Pancreas (tissue), 10 donors: ENCODE measurements around the gene KIF5B. TPM values are rescaled to one million over a fixed set of nuclear protein-coding genes. Genes with fewer than 3 reads are reported as not detected.

ENCODE experiments used
- ATAC-seq, 4 donors: fragments of 200-7000 bp; cut with Tn5 transposase; one replicate each; pipeline versions ENCODE4 v1.8.0 to v1.9.1; 2020; ENCODE audit warnings: mild to moderate bottlenecking in 4 of 4, moderate library complexity in 4 of 4
- DNase-seq, 6 donors: peaks; one replicate each; pipeline ENCODE4 v3.0.0-alpha.2; 2020
- FAIRE-seq: peaks from 2 replicates; lab custom pipeline; 2012; peaks lifted over from hg19 to GRCh38; lab: Jason Lieb, UNC
- H3K27ac ChIP-seq, 4 donors: fragments of 200-600 bp; sonication (generic); 1 replicate in 3 of 4; 2 replicates in 1 of 4; pipeline versions ENCODE4 v1.5.0 to v1.8.0; 2020
- H3K27me3 ChIP-seq, 4 donors: fragments of 200-600 bp; one replicate each; pipeline ENCODE4 v1.8.0; 2021
- H3K36me3 ChIP-seq, 3 donors: fragments of 200-600 bp; sonication (generic) in 1 of 3; one replicate each; pipeline versions ENCODE4 v1.5.0 to v1.8.0; 2020 to 2021
- H3K4me1 ChIP-seq, 3 donors: fragments of 200-600 bp; one replicate each; pipeline ENCODE4 v1.8.0; 2021
- H3K4me3 ChIP-seq, 4 donors: fragments of 200-600 bp; sonication (generic) in 2 of 4; one replicate each; pipeline versions ENCODE4 v1.5.0 to v1.8.0; 2020 to 2021
- H3K9me3 ChIP-seq, 4 donors: fragments of 200-600 bp; one replicate each; pipeline ENCODE4 v1.8.0; 2021
- WGBS, 2 donors: extraction: QIAGEN DNeasy Blood & Tissue Kit; methylation state at CpG; one replicate each; pipeline ENCODE4 v1.1.7; 2013; 5-methylcytosine and 5-hydroxymethylcytosine counted together
- intact Hi-C, 3 donors: fragments of 100-400 bp; cut with DNase I; formaldehyde crosslinking; loops; one replicate each; pipeline versions ENCODE4 v1.11.1 to v1.14.2; 2022
- polyA plus RNA-seq, 2 donors: library from polyadenylated mRNA; stranded (reverse); fragments of 200-250 nt; gene quantifications; one replicate each; pipeline ENCODE4 v1.2.3, GENCODE V29; 2013
- total RNA-seq, 6 donors: library from RNA; stranded (reverse); fragmentation: NEBNext Ultra II Directional in 4 of 6; extraction: Animal tissue kit (Norgen Biotek cat#: 25700) in 4 of 6; gene quantifications; one replicate each; pipeline versions ENCODE4 v1.2.1 to v1.2.4, GENCODE V29; 2021 to 2023
- TF ChIP-seq, protein P1 (sequence below), 4 donors: fragments of 200-600 bp; sonication (generic) in 3 of 4; IDR thresholded peaks; one replicate each; pipeline versions ENCODE4 v1.5.0 to v1.8.0; 2021; ENCODE audit warnings: antibody characterized with exemption in 4 of 4
- donor health status: healthy with polysubstance abuse.
- donor health status: DM: no; HTN: no; CAD: no; lungs with moderate emphysema.
- donor health status: DM: no; HTN: no; CAD: no.
- donor health status: control.
- donor health status: control.
- donor health status: Bipolar disorder and iron deficiency.
- donor health status: DM: yes; HTN: yes; CAD: no.
- donor health status: DM: no; HTN: no; CAD: no.
- donor health status: DM: no; HTN: no; CAD: no.
- donor health status: DM: yes; HTN: yes; CAD: no.

The KIF5B gene
- total and polyA plus RNA-seq, 8 donors = 17.2 to 48.3 (median 33.4) TPM

GRCh38 chr10:32039734-32040133 lies 16.5 kb downstream of the KIF5B start:
- Histone ChIP-seq H3K9me3 (no peaks in the 10 kb centered on the region), H3K27me3 (no peaks in the 10 kb centered on the region), H3K27ac (no peak overlapping the region), H3K4me1 (peaks cover 6 to 12% (median 9%) of the 10 kb centered on the region in 3 donors), H3K4me3 (no peak overlapping the region), H3K36me3 (peaks cover 4 to 30% (median 10%) of the 10 kb centered on the region in 3 donors)
- no peak for ATAC-seq
- no peak for DNase-seq
- WGBS, 2 donors = 55 to 65% methylated on average over 1 of the region's 1 CpG
- intact Hi-C loops = no loop called here
- TF ChIP-seq, protein P1, sequence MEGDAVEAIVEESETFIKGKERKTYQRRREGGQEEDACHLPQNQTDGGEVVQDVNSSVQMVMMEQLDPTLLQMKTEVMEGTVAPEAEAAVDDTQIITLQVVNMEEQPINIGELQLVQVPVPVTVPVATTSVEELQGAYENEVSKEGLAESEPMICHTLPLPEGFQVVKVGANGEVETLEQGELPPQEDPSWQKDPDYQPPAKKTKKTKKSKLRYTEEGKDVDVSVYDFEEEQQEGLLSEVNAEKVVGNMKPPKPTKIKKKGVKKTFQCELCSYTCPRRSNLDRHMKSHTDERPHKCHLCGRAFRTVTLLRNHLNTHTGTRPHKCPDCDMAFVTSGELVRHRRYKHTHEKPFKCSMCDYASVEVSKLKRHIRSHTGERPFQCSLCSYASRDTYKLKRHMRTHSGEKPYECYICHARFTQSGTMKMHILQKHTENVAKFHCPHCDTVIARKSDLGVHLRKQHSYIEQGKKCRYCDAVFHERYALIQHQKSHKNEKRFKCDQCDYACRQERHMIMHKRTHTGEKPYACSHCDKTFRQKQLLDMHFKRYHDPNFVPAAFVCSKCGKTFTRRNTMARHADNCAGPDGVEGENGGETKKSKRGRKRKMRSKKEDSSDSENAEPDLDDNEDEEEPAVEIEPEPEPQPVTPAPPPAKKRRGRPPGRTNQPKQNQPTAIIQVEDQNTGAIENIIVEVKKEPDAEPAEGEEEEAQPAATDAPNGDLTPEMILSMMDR (IDR thresholded peaks at IDR 0.05) = no peak
- FAIRE-seq = no peak

DNA sequence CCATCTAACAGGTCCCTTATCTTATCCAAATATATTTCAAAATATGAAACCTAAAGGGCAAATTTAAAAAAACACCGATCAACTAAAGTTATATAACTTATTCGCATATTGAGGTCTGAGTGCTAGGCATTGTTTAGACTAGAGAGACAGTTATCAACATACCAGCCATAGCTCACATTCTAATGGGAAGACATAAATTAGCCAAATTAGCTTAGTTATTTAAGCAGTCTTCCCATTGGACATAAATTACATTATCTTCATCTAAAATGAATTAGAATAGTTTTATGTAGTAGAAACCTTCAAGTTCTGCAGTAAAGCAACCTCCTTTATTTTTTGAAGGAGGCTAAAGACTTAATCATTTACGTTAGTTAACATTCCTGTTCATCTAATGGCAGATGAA lies 17.4 kb downstream of the KIF5B start:
- ATAC-seq (no peak), FAIRE-seq (peak; percentile 84), DNase-seq (no peak)
- Histone ChIP-seq H3K4me3 (no peak overlapping the region), H3K9me3 (no peaks in the 10 kb centered on the region), H3K4me1 (peaks cover 6 to 12% (median 9%) of the 10 kb centered on the region in 3 donors), H3K36me3 (peaks cover 4 to 40% (median 20%) of the 10 kb centered on the region in 3 donors), H3K27ac (no peak overlapping the region), H3K27me3 (no peaks in the 10 kb centered on the region)
- TF ChIP-seq, protein P1 (IDR thresholded peaks at IDR 0.05) = no peak
- WGBS, 2 donors = 68 to 72% methylated on average over 3 of the region's 3 CpGs
- intact Hi-C loops = no loop called here

GRCh38 chr10:32036922-32037321 lies 19.3 kb downstream of the KIF5B start:
- Histone ChIP-seq H3K27ac (no peak overlapping the region), H3K4me1 (peaks cover 6 to 9% (median 8%) of the 10 kb centered on the region in 3 donors), H3K27me3 (no peaks in the 10 kb centered on the region), H3K4me3 (no peak overlapping the region), H3K36me3 (peaks cover 8 to 54% (median 36%) of the 10 kb centered on the region in 3 donors), H3K9me3 (no peaks in the 10 kb centered on the region)
- DNase-seq (no peak), FAIRE-seq (no peak), ATAC-seq (no peak)
- TF ChIP-seq, protein P1 (IDR thresholded peaks at IDR 0.05) = no peak
- intact Hi-C loops = no loop called here
- 81 to 85% methylated on average over 4 of the region's 4 CpGs for WGBS, 2 donors

- peaks cover 8 to 70% (median 43%) of the 10 kb centered on the region in 3 donors for H3K36me3 ChIP-seq
- TF ChIP-seq, protein P1 (IDR thresholded peaks at IDR 0.05) = no peak
- intact Hi-C loops = no loop called here
- WGBS, 2 donors = 88 to 91% methylated on average over 1 of the region's 1 CpG
- no peak overlapping the region for H3K4me3 ChIP-seq
- no peak for ATAC-seq
- no peaks in the 10 kb centered on the region for H3K27me3 ChIP-seq
- no peak for FAIRE-seq
- no peak overlapping the region for H3K27ac ChIP-seq
- DNase-seq = no peak
- no peaks in the 10 kb centered on the region for H3K9me3 ChIP-seq
- peaks cover 0 to 6% (median 5%) of the 10 kb centered on the region in 3 donors for H3K4me1 ChIP-seq
Observed at GRCh38 chr10:32035038-32035437, 21.2 kb downstream of the KIF5B start.

GRCh38 chr10:32033171-32033570 lies 23.1 kb downstream of the KIF5B start:
- Histone ChIP-seq H3K27ac (no peak overlapping the region), H3K4me1 (no peaks in the 10 kb centered on the region), H3K4me3 (no peak overlapping the region), H3K9me3 (no peaks in the 10 kb centered on the region), H3K36me3 (peaks cover 8 to 87% (median 43%) of the 10 kb centered on the region in 3 donors), H3K27me3 (no peaks in the 10 kb centered on the region)
- TF ChIP-seq, protein P1 (IDR thresholded peaks at IDR 0.05) = no peak
- no peak for FAIRE-seq
- intact Hi-C loops = no loop called here
- no peak for DNase-seq
- 85 to 94% methylated on average over 5 of the region's 5 CpGs for WGBS, 2 donors
- ATAC-seq = no peak
